ENCODE data around the gene PLPP4.

GRCh38 chr10:120607710-120608703, 151.0 kb downstream of the PLPP4 start:
- no peak for TF ChIP-seq CTCF (IDR thresholded peaks at IDR 0.05)
- no peak for TF ChIP-seq POLR2A (IDR thresholded peaks at IDR 0.05)
